ENCODE results near the gene TTC3.

TTC3 gene

DNA sequence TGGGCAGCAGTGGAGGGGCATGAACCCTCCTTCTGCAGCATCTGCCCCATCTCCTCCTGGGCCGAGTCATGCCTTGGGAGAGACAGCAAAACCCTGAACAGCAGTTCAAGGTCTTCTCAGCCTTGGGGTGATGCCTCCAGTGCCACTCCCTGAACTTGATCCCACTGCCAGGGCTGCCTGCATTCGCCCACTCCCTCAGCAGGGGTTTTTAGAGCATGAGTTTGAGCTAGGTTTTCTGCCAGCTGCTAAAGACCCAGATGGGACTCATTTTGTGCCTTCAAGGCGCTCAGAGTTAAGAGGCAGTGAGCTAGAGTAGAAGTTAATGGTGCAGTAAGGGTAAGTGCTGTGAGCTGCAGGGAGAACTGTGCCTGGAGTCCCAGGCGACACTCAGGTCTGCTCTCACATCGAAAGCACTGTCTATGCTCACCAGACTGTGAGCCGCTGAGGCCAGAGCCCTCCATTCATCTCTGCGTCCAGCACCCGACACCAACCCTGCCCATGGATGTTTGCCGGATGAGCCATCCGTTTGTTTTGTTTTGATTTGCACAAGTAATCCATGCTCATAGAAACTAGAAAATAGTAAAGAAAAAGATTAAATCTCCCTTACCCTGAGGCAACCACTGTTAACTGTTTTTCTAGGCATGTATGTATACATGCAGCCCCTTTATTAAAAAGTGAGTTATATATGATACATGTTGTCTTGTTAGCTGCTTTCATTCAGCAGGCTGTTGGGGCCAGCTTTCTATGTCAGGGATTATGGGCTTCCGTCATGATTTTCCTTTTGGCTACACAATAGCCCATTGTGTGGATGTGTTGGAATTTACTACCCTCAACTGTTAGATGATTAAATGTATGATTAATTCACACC lies 126.2 kb downstream of the TTC3 start:
- no peak overlapping the region for H3K4me3 ChIP-seq (ENCODE audit: low read depth, low read length)
- TF ChIP-seq, protein P1, sequence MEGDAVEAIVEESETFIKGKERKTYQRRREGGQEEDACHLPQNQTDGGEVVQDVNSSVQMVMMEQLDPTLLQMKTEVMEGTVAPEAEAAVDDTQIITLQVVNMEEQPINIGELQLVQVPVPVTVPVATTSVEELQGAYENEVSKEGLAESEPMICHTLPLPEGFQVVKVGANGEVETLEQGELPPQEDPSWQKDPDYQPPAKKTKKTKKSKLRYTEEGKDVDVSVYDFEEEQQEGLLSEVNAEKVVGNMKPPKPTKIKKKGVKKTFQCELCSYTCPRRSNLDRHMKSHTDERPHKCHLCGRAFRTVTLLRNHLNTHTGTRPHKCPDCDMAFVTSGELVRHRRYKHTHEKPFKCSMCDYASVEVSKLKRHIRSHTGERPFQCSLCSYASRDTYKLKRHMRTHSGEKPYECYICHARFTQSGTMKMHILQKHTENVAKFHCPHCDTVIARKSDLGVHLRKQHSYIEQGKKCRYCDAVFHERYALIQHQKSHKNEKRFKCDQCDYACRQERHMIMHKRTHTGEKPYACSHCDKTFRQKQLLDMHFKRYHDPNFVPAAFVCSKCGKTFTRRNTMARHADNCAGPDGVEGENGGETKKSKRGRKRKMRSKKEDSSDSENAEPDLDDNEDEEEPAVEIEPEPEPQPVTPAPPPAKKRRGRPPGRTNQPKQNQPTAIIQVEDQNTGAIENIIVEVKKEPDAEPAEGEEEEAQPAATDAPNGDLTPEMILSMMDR (IDR thresholded peaks at IDR 0.05; ENCODE audit: low read depth, low read length, missing control alignments), result no peak
- DNase-seq (ENCODE audit: low read depth), result no peak

DNA sequence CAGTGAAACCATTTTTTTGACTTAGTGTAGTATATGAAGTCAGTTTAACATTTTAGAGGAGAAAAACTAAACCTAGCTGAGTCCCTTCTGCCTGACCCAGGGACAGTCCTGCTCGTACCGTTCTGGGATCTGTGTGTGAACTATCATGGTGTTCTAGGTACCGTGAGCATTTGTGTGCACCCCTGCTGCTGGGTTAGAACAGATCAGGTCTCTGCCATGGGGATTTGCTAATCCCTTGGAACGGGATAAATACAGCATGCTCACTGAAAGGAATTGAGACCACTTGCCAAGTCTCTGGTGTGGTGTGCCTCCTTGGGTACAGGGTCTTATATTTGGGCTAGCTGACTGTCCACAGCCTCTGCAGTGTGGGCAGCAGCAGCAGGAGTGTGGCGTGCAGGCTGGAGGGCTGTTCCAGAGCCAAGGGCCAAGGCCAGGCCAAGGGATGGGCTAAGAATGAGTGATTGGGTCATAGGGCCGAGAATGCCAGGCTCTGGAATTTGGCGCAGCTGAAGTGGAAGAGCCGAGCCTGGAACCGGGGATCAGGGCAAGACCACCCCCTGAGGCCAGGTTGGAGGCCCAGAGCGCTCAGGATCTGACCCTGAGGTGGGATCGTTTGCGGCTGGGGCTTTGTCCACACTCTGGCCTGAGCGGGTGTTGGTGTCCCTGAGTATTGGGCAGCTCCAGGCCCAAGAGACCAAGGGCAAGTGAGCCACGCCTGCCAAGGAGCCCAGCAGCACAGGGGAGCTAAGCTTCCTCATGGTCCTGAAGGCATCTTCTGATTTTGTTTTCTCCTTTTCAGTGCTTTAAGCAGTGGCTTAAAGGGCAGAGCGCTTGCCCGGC lies 127.8 kb downstream of the TTC3 start:
- TF ChIP-seq, protein P1 (IDR thresholded peaks at IDR 0.05; ENCODE audit: low read depth, low read length, missing control alignments), result no peak
- DNase-seq (ENCODE audit: low read depth), result no peak
- H3K4me3 ChIP-seq (ENCODE audit: low read depth, low read length), result no peak overlapping the region

DNA sequence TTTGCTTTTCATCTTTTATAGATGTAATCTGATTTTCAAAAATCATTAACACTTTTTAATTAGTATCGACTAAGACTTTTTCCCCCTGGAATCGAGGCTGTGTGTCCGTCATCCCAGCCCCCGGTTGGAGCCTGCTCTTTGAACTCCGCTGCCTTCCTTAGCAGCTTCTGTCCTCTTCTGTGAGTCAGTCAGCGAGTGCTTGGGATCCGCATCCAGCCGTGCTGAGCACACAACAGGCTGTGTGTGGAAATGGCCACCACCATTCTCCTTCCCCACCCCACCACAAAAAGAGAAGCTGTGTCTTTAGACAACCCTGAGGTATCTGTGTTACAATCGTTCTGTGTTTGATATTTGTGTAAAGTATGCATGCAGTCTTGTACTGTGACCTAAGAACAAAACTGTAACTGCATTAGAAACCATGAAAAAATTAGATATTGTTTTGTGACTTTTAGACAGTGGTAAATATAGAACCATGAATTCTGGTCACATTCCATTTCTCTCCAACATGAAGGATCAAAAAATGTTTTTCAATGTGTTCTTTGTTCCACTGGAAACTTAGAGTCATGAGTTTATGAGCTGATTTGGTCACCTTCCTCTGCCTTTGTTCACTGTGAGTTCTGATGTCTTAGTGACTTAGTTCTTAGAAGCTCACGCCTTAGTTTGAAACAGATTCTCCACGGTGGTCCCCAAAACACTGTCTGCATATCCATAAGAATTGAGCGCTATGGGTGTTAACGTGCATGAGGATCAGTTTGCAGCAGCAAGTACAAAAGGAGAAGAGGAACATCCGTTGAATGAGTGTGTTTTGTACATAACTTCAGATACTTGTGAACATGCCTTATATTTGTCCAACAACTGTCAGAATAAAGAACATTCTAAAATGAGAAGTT lies 129.4 kb downstream of the TTC3 start:
- H3K4me3 ChIP-seq (ENCODE audit: low read depth, low read length), result no peak overlapping the region
- DNase-seq (ENCODE audit: low read depth), result no peak
- TF ChIP-seq, protein P1 (IDR thresholded peaks at IDR 0.05; ENCODE audit: low read depth, low read length, missing control alignments), result no peak

DNA sequence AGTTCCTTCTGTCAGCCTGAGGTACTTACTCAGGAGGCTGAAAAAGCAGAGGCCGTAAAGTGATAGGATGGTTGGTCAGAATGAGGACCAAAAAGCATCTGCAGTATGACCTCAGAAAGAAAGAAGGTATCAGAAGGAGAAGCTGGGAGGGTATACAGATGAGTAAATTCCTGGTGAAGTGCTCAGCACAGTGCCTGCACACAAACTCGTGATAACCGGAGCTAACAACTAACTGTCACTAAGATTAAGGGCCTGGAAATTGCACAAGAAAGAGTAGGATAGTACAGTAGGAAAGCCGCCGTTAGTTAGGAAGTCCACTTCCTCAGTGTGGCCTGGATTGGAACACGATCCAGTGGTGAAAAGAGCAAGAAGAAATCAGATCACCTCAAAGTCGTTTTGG lies 131.5 kb downstream of the TTC3 start:
- DNase-seq (ENCODE audit: low read depth), result no peak
- TF ChIP-seq, protein P1 (IDR thresholded peaks at IDR 0.05; ENCODE audit: low read depth, low read length, missing control alignments), result no peak
- no peak overlapping the region for H3K4me3 ChIP-seq (ENCODE audit: low read depth, low read length)

DNA sequence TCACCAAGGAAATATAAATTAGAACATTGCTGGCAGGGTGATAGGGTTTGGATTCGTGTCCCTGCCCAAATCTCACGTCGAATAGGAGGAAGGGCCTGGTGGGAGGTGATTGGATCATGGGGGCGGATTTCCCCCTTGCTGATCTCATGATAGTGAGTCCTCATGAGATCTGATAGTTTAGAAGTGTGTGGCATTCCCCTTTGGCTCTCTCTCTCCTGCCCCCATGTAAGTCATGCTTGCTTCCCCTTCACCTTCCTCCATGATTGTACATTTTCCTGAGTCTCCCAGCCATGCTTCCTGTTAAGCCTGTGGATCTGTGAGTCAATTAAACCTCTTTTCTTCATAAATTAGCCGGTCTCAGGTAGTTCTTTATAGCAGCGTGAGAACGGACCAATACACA lies 133.4 kb downstream of the TTC3 start:
- H3K4me3 ChIP-seq (ENCODE audit: low read depth, low read length), result no peak overlapping the region
- TF ChIP-seq, protein P1 (IDR thresholded peaks at IDR 0.05; ENCODE audit: low read depth, low read length, missing control alignments), result no peak

DNA sequence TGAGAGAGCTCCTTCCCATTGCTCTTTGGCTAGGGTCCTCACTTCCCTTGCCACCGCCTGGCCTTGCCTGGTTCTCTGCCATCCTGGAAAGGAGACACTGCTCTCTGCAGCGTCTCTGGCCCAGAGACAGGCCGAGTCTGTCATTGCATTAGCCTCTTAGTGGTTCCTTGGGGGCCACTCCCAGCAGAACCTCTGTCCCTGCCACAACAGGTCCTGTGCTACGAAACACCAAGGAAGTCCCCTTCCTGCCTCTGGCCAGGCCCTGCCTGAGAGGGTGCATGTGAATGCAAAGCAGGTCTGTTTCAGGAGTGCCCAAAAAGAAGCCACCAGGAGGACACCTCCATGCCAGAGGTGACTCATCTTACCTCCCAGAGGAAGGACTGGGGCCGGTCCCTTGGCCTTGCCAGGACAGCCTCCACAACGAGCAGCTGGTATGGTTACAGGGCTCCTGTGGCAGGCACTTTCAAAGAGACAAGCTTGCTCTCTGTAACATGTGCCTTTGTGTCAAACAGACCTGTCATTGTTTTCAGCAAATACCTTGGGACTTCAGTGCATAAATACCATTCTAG lies 134.5 kb downstream of the TTC3 start:
- TF ChIP-seq, protein P1 (IDR thresholded peaks at IDR 0.05; ENCODE audit: low read depth, low read length, missing control alignments), result no peak
- no peak for DNase-seq (ENCODE audit: low read depth)

More for the DNA sequence above, 133.4 kb downstream of the TTC3 start:
- DNase-seq (ENCODE audit: low read depth), result no peak

More for the DNA sequence above, 134.5 kb downstream of the TTC3 start:
- peak overlapping the region; percentile 18 for H3K4me3 ChIP-seq (ENCODE audit: low read depth, low read length)
